ENCODE data around the gene FTO. TPM values are rescaled to one million over a fixed set of nuclear protein-coding genes. Genes with fewer than 3 reads are reported as not detected.

The FTO gene
- total RNA-seq, 1 experiment from 2014 or later = 57.4 TPM

DNA sequence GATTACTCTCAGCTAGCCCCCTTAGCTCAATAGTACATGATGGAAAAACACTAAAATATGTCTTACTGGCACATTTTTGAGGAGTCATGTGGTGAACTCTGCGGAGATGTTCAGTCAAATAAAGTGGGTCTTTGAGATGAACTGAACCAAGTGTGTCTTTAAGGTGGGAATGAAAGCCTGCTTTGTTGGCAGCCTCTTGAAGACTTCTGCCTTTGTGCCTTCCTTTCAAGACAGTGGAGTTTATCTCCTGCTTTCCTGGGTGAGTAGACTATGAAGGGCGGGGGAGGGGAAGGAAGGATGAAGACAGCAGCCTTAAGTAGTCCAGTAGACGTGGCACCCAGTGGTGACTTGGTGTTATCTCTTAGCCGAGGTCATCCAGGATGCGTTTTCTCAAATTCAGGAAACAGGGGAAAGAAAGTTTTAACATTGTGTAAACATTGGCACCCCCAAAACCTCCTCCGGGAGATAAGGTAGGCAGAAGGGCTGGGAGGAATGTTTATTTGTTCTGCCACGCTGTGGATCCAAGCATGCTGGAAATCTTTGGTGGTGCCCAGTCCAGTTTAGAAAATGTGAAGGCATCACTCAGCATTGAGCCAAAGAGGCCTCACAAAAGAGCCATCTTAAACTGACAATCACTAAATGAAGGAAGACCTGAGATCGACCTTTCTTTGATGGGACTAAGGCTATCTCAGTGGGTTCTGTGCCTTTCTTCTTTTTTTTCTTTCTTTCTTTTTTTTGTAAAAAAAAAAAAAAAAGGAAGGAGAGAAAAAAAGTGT lies 220.6 kb downstream of the FTO start (continued):
- TF ChIP-seq ZNF121 (CRISPR knock-in tag; IDR thresholded peaks at IDR 0.05) = no peak
- TF ChIP-seq, protein P1, sequence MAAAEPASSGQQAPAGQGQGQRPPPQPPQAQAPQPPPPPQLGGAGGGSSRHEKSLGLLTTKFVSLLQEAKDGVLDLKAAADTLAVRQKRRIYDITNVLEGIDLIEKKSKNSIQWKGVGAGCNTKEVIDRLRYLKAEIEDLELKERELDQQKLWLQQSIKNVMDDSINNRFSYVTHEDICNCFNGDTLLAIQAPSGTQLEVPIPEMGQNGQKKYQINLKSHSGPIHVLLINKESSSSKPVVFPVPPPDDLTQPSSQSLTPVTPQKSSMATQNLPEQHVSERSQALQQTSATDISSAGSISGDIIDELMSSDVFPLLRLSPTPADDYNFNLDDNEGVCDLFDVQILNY (CRISPR knock-in tag; IDR thresholded peaks at IDR 0.05) = no peak
- no peak for TF ChIP-seq ZNF416 (CRISPR knock-in tag; IDR thresholded peaks at IDR 0.05)
- no peak for TF ChIP-seq ATF3 (CRISPR knock-in tag; conservative IDR thresholded peaks at IDR 0.05)

DNA sequence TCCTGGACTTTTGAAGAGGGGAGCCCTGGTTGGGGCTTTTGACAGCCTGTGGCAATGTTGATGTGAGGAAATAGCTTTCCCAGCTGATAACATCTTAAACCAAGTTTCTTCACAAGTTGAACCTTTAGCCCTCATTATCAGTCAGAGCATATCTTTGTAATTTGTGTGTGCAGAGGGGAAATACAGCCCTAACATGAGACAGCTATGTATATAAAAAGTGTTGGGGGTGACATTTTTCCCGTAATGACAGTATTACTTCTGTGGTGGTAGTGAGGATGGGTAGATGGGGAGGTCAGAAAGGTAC lies 221.1 kb downstream of the FTO start:
- POLR2A ChIA-PET = no interaction called here
- H3K27me3 Mint-ChIP-seq (ENCODE audit: low read depth) = no peaks in the 10 kb centered on the region
- peaks cover 3% of the 10 kb centered on the region; the same call in 1 of the 2 replicates for H3K9me3 Mint-ChIP-seq
- H3K4me3 Mint-ChIP-seq = no peak overlapping the region
- ATAC-seq (no peak), DNase-seq (ENCODE audit: low spot score) (no peak)
- H3K36me3 Mint-ChIP-seq = no peaks in the 10 kb centered on the region
- H3K27ac Mint-ChIP-seq = no peak overlapping the region
- TF ChIP-seq, protein P2, sequence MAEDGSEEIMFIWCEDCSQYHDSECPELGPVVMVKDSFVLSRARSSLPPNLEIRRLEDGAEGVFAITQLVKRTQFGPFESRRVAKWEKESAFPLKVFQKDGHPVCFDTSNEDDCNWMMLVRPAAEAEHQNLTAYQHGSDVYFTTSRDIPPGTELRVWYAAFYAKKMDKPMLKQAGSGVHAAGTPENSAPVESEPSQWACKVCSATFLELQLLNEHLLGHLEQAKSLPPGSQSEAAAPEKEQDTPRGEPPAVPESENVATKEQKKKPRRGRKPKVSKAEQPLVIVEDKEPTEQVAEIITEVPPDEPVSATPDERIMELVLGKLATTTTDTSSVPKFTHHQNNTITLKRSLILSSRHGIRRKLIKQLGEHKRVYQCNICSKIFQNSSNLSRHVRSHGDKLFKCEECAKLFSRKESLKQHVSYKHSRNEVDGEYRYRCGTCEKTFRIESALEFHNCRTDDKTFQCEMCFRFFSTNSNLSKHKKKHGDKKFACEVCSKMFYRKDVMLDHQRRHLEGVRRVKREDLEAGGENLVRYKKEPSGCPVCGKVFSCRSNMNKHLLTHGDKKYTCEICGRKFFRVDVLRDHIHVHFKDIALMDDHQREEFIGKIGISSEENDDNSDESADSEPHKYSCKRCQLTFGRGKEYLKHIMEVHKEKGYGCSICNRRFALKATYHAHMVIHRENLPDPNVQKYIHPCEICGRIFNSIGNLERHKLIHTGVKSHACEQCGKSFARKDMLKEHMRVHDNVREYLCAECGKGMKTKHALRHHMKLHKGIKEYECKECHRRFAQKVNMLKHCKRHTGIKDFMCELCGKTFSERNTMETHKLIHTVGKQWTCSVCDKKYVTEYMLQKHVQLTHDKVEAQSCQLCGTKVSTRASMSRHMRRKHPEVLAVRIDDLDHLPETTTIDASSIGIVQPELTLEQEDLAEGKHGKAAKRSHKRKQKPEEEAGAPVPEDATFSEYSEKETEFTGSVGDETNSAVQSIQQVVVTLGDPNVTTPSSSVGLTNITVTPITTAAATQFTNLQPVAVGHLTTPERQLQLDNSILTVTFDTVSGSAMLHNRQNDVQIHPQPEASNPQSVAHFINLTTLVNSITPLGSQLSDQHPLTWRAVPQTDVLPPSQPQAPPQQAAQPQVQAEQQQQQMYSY (CRISPR knock-in tag; IDR thresholded peaks at IDR 0.05) = no peak
- no peak for TF ChIP-seq NFYB (CRISPR knock-in tag; conservative IDR thresholded peaks at IDR 0.05; ENCODE audit: low read depth)
- TF ChIP-seq NR1H2 (CRISPR knock-in tag; IDR thresholded peaks at IDR 0.05) = no peak
- no peak for TF ChIP-seq CREB1 (CRISPR knock-in tag; IDR thresholded peaks at IDR 0.05)
- no peak for TF ChIP-seq FOXK1 (CRISPR knock-in tag; IDR thresholded peaks at IDR 0.05)
- TF ChIP-seq, protein P3, sequence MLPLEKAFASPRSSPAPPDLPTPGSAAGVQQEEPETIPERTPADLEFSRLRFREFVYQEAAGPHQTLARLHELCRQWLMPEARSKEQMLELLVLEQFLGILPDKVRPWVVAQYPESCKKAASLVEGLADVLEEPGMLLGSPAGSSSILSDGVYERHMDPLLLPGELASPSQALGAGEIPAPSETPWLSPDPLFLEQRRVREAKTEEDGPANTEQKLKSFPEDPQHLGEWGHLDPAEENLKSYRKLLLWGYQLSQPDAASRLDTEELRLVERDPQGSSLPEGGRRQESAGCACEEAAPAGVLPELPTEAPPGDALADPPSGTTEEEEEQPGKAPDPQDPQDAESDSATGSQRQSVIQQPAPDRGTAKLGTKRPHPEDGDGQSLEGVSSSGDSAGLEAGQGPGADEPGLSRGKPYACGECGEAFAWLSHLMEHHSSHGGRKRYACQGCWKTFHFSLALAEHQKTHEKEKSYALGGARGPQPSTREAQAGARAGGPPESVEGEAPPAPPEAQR (CRISPR knock-in tag; IDR thresholded peaks at IDR 0.05) = no peak
- TF ChIP-seq E2F4 (CRISPR knock-in tag; IDR thresholded peaks at IDR 0.05; ENCODE audit: borderline replicate concordance, low read depth) = no peak
- TF ChIP-seq, protein P4, sequence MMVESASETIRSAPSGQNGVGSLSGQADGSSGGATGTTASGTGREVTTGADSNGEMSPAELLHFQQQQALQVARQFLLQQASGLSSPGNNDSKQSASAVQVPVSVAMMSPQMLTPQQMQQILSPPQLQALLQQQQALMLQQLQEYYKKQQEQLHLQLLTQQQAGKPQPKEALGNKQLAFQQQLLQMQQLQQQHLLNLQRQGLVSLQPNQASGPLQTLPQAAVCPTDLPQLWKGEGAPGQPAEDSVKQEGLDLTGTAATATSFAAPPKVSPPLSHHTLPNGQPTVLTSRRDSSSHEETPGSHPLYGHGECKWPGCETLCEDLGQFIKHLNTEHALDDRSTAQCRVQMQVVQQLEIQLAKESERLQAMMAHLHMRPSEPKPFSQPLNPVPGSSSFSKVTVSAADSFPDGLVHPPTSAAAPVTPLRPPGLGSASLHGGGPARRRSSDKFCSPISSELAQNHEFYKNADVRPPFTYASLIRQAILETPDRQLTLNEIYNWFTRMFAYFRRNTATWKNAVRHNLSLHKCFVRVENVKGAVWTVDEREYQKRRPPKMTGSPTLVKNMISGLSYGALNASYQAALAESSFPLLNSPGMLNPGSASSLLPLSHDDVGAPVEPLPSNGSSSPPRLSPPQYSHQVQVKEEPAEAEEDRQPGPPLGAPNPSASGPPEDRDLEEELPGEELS (CRISPR knock-in tag; IDR thresholded peaks at IDR 0.05) = no peak
- CTCF ChIA-PET = interaction anchor here (0.7 kb wide), 1 partner anchor 179 kb away, joined by 5 read pairs; no protein-coding TSS in a partner anchor
- peaks cover 16% of the 10 kb centered on the region for H3K4me1 Mint-ChIP-seq

- ChIA-PET POLR2A (no interaction called here), CTCF (interaction anchor here (0.7 kb wide), 1 partner anchor 180 kb away, joined by 5 read pairs; no protein-coding TSS in a partner anchor)
- Mint-ChIP-seq H3K27me3 (ENCODE audit: low read depth) (no peaks in the 10 kb centered on the region), H3K36me3 (no peaks in the 10 kb centered on the region), H3K4me1 (peaks cover 15% of the 10 kb centered on the region), H3K4me3 (no peak overlapping the region), H3K9me3 (peaks cover 3% of the 10 kb centered on the region; the same call in 1 of the 2 replicates), H3K27ac (no peak overlapping the region)
- ATAC-seq (no peak), DNase-seq (ENCODE audit: low spot score) (no peak)
- TF ChIP-seq ZNF416 (CRISPR knock-in tag; IDR thresholded peaks at IDR 0.05) = no peak
- no peak for TF ChIP-seq OVOL2 (CRISPR knock-in tag; IDR thresholded peaks at IDR 0.05; ENCODE audit: borderline replicate concordance)
- no peak for TF ChIP-seq ZNF512 (CRISPR knock-in tag; IDR thresholded peaks at IDR 0.05; ENCODE audit: borderline replicate concordance)
- no peak for TF ChIP-seq JAZF1 (CRISPR knock-in tag; IDR thresholded peaks at IDR 0.05)
- no peak for TF ChIP-seq NR2C2 (CRISPR knock-in tag; IDR thresholded peaks at IDR 0.05)
- TF ChIP-seq USF1 (CRISPR knock-in tag; IDR thresholded peaks at IDR 0.05) = no peak
- TF ChIP-seq, protein P5, sequence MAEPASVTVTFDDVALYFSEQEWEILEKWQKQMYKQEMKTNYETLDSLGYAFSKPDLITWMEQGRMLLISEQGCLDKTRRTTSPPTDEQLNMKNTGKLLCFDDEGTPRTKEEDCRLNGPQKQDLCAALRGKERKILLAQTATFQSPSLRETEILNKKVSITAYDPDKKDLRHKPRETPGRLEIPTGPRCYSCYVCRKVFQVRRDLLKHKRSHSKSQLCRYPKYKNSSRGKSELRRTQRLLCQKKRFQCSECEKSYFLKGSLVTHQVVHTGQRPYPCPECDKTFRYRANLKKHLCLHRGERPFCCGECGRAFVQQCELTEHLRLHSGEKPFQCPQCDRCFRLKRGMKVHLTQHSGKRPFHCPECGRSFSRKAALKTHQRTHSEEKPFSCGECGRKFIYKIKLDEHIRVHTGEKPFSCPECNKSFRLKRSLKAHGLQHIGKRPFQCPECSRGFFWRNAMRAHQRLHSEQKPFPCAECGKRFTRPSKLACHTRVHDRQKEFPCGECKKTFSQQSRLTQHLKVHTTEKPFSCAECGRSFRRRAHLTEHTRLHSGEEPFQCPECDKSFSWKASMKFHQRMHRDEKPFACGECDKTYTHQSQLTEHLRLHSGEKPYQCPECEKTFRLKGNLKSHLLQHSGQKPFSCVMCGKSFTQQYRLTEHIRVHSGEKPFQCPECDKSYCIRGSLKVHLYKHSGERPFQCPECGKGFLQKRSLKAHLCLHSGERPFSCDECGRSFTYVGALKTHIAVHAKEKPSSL (CRISPR knock-in tag; conservative IDR thresholded peaks at IDR 0.05) = no peak
These were observed 221.6 kb downstream of the FTO start for GRCh38 chr16:53925526-53925925.
